ENCODE data around the gene CSNK2A3.

The CSNK2A3 gene

GRCh38 chr11:11335043-11335442 is 18.0 kb downstream of the CSNK2A3 start:
- H3K27ac Mint-ChIP-seq: no peak overlapping the region
- peaks cover 3% of the 10 kb centered on the region for H3K4me1 Mint-ChIP-seq (ENCODE audit: low read depth)
- H3K4me3 Mint-ChIP-seq: no peak overlapping the region
- H3K27me3 Mint-ChIP-seq (ENCODE audit: low read depth): no peaks in the 10 kb centered on the region
- no peaks in the 10 kb centered on the region for H3K36me3 Mint-ChIP-seq (ENCODE audit: low read depth)
- H3K9me3 Mint-ChIP-seq: no peaks in the 10 kb centered on the region

GRCh38 chr11:11334607-11335006 is 18.4 kb downstream of the CSNK2A3 start:
- no peak overlapping the region for H3K4me3 Mint-ChIP-seq
- no peaks in the 10 kb centered on the region for H3K9me3 Mint-ChIP-seq
- no peaks in the 10 kb centered on the region for H3K27me3 Mint-ChIP-seq (ENCODE audit: low read depth)
- H3K27ac Mint-ChIP-seq: no peak overlapping the region
- H3K4me1 Mint-ChIP-seq (ENCODE audit: low read depth): peaks cover 3% of the 10 kb centered on the region
- no peaks in the 10 kb centered on the region for H3K36me3 Mint-ChIP-seq (ENCODE audit: low read depth)

GRCh38 chr11:11332141-11332710 is 20.8 kb downstream of the CSNK2A3 start:
- Mint-ChIP-seq H3K27ac (no peak overlapping the region), H3K4me1 (ENCODE audit: low read depth) (no peaks in the 10 kb centered on the region), H3K27me3 (ENCODE audit: low read depth) (no peaks in the 10 kb centered on the region), H3K9me3 (no peaks in the 10 kb centered on the region), H3K4me3 (no peak overlapping the region), H3K36me3 (ENCODE audit: low read depth) (no peaks in the 10 kb centered on the region)

- Mint-ChIP-seq H3K9me3 (no peaks in the 10 kb centered on the region), H3K4me1 (ENCODE audit: low read depth) (no peaks in the 10 kb centered on the region), H3K36me3 (ENCODE audit: low read depth) (no peaks in the 10 kb centered on the region), H3K27me3 (ENCODE audit: low read depth) (no peaks in the 10 kb centered on the region), H3K27ac (no peak overlapping the region), H3K4me3 (no peak overlapping the region)
These were observed 23.8 kb downstream of the CSNK2A3 start for GRCh38 chr11:11329062-11329806.

GRCh38 chr11:11324090-11324489 is 29.0 kb downstream of the CSNK2A3 start:
- no peaks in the 10 kb centered on the region for H3K36me3 Mint-ChIP-seq (ENCODE audit: low read depth)
- no peaks in the 10 kb centered on the region for H3K9me3 Mint-ChIP-seq
- H3K27ac Mint-ChIP-seq: no peak overlapping the region
- H3K4me1 Mint-ChIP-seq (ENCODE audit: low read depth): no peaks in the 10 kb centered on the region
- no peaks in the 10 kb centered on the region for H3K27me3 Mint-ChIP-seq (ENCODE audit: low read depth)
- no peak overlapping the region for H3K4me3 Mint-ChIP-seq

GRCh38 chr11:11322101-11322500 is 30.9 kb downstream of the CSNK2A3 start:
- Mint-ChIP-seq H3K27me3 (ENCODE audit: low read depth) (no peaks in the 10 kb centered on the region), H3K4me3 (no peak overlapping the region), H3K36me3 (ENCODE audit: low read depth) (no peaks in the 10 kb centered on the region), H3K4me1 (ENCODE audit: low read depth) (no peaks in the 10 kb centered on the region), H3K27ac (no peak overlapping the region), H3K9me3 (no peaks in the 10 kb centered on the region)

GRCh38 chr11:11320825-11321224 is 32.2 kb downstream of the CSNK2A3 start:
- H3K36me3 Mint-ChIP-seq (ENCODE audit: low read depth): no peaks in the 10 kb centered on the region
- no peak overlapping the region for H3K27ac Mint-ChIP-seq
- H3K9me3 Mint-ChIP-seq: no peaks in the 10 kb centered on the region
- no peak overlapping the region for H3K4me3 Mint-ChIP-seq
- H3K4me1 Mint-ChIP-seq (ENCODE audit: low read depth): no peaks in the 10 kb centered on the region
- H3K27me3 Mint-ChIP-seq (ENCODE audit: low read depth): no peaks in the 10 kb centered on the region

- H3K36me3 Mint-ChIP-seq (ENCODE audit: low read depth): no peaks in the 10 kb centered on the region
- H3K27me3 Mint-ChIP-seq (ENCODE audit: low read depth): no peaks in the 10 kb centered on the region
- H3K4me3 Mint-ChIP-seq: no peak overlapping the region
- H3K4me1 Mint-ChIP-seq (ENCODE audit: low read depth): no peaks in the 10 kb centered on the region
- H3K9me3 Mint-ChIP-seq: no peaks in the 10 kb centered on the region
- H3K27ac Mint-ChIP-seq: no peak overlapping the region
These were observed 34.1 kb downstream of the CSNK2A3 start for GRCh38 chr11:11318961-11319360.

- Mint-ChIP-seq H3K4me1 (ENCODE audit: low read depth) (no peaks in the 10 kb centered on the region), H3K9me3 (no peaks in the 10 kb centered on the region), H3K36me3 (ENCODE audit: low read depth) (no peaks in the 10 kb centered on the region), H3K4me3 (no peak overlapping the region), H3K27ac (no peak overlapping the region), H3K27me3 (ENCODE audit: low read depth) (no peaks in the 10 kb centered on the region)
These were observed 34.6 kb downstream of the CSNK2A3 start for GRCh38 chr11:11318461-11318860.

- Mint-ChIP-seq H3K27me3 (ENCODE audit: low read depth) (no peaks in the 10 kb centered on the region), H3K4me3 (no peak overlapping the region), H3K4me1 (ENCODE audit: low read depth) (no peaks in the 10 kb centered on the region), H3K36me3 (ENCODE audit: low read depth) (no peaks in the 10 kb centered on the region), H3K9me3 (no peaks in the 10 kb centered on the region), H3K27ac (no peak overlapping the region)
These were observed 36.3 kb downstream of the CSNK2A3 start for GRCh38 chr11:11316651-11317230.

- Mint-ChIP-seq H3K27me3 (ENCODE audit: low read depth) (no peaks in the 10 kb centered on the region), H3K9me3 (peaks cover 7% of the 10 kb centered on the region), H3K4me1 (ENCODE audit: low read depth) (peaks cover 6% of the 10 kb centered on the region), H3K27ac (no peak overlapping the region), H3K4me3 (no peak overlapping the region), H3K36me3 (ENCODE audit: low read depth) (no peaks in the 10 kb centered on the region)
These were observed 39.0 kb downstream of the CSNK2A3 start for GRCh38 chr11:11313902-11314692.

GRCh38 chr11:11313426-11313825 is 39.6 kb downstream of the CSNK2A3 start:
- peaks cover 6% of the 10 kb centered on the region for H3K4me1 Mint-ChIP-seq (ENCODE audit: low read depth)
- no peaks in the 10 kb centered on the region for H3K27me3 Mint-ChIP-seq (ENCODE audit: low read depth)
- H3K27ac Mint-ChIP-seq: no peak overlapping the region
- peaks cover 7% of the 10 kb centered on the region for H3K9me3 Mint-ChIP-seq
- no peak overlapping the region for H3K4me3 Mint-ChIP-seq
- H3K36me3 Mint-ChIP-seq (ENCODE audit: low read depth): no peaks in the 10 kb centered on the region

GRCh38 chr11:11312738-11313137 is 40.3 kb downstream of the CSNK2A3 start:
- Mint-ChIP-seq H3K36me3 (ENCODE audit: low read depth) (no peaks in the 10 kb centered on the region), H3K27ac (no peak overlapping the region), H3K4me3 (no peak overlapping the region), H3K27me3 (ENCODE audit: low read depth) (no peaks in the 10 kb centered on the region), H3K4me1 (ENCODE audit: low read depth) (peaks cover 6% of the 10 kb centered on the region), H3K9me3 (peaks cover 7% of the 10 kb centered on the region)

GRCh38 chr11:11311169-11311568 is 41.9 kb downstream of the CSNK2A3 start:
- Mint-ChIP-seq H3K27ac (no peak overlapping the region), H3K27me3 (ENCODE audit: low read depth) (no peaks in the 10 kb centered on the region), H3K9me3 (peaks cover 7% of the 10 kb centered on the region), H3K4me3 (no peak overlapping the region), H3K4me1 (ENCODE audit: low read depth) (peaks cover 6% of the 10 kb centered on the region), H3K36me3 (ENCODE audit: low read depth) (no peaks in the 10 kb centered on the region)

GRCh38 chr11:11309906-11310305 is 43.1 kb downstream of the CSNK2A3 start:
- H3K4me1 Mint-ChIP-seq (ENCODE audit: low read depth): peaks cover 6% of the 10 kb centered on the region

More at GRCh38 chr11:11309906-11310305, 43.1 kb downstream of the CSNK2A3 start:
- H3K27ac Mint-ChIP-seq: no peak overlapping the region
- peaks cover 7% of the 10 kb centered on the region for H3K9me3 Mint-ChIP-seq
- no peaks in the 10 kb centered on the region for H3K27me3 Mint-ChIP-seq (ENCODE audit: low read depth)
- no peaks in the 10 kb centered on the region for H3K36me3 Mint-ChIP-seq (ENCODE audit: low read depth)
- H3K4me3 Mint-ChIP-seq: no peak overlapping the region
